ENCODE results near the gene ARHGEF7.

The ARHGEF7 gene

GRCh38 chr13:111270126-111270525, 155.0 kb downstream of the ARHGEF7 start:
- H4K20me1 ChIP-seq (ENCODE audit: insufficient read depth, low read length) = no peaks in the 10 kb centered on the region
- TF ChIP-seq, protein P1, sequence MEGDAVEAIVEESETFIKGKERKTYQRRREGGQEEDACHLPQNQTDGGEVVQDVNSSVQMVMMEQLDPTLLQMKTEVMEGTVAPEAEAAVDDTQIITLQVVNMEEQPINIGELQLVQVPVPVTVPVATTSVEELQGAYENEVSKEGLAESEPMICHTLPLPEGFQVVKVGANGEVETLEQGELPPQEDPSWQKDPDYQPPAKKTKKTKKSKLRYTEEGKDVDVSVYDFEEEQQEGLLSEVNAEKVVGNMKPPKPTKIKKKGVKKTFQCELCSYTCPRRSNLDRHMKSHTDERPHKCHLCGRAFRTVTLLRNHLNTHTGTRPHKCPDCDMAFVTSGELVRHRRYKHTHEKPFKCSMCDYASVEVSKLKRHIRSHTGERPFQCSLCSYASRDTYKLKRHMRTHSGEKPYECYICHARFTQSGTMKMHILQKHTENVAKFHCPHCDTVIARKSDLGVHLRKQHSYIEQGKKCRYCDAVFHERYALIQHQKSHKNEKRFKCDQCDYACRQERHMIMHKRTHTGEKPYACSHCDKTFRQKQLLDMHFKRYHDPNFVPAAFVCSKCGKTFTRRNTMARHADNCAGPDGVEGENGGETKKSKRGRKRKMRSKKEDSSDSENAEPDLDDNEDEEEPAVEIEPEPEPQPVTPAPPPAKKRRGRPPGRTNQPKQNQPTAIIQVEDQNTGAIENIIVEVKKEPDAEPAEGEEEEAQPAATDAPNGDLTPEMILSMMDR (IDR thresholded peaks at IDR 0.05; ENCODE audit: low read length) = no peak
- TF ChIP-seq EZH2 (IDR thresholded peaks at IDR 0.05; ENCODE audit: borderline replicate concordance, low read length) = no peak

DNA sequence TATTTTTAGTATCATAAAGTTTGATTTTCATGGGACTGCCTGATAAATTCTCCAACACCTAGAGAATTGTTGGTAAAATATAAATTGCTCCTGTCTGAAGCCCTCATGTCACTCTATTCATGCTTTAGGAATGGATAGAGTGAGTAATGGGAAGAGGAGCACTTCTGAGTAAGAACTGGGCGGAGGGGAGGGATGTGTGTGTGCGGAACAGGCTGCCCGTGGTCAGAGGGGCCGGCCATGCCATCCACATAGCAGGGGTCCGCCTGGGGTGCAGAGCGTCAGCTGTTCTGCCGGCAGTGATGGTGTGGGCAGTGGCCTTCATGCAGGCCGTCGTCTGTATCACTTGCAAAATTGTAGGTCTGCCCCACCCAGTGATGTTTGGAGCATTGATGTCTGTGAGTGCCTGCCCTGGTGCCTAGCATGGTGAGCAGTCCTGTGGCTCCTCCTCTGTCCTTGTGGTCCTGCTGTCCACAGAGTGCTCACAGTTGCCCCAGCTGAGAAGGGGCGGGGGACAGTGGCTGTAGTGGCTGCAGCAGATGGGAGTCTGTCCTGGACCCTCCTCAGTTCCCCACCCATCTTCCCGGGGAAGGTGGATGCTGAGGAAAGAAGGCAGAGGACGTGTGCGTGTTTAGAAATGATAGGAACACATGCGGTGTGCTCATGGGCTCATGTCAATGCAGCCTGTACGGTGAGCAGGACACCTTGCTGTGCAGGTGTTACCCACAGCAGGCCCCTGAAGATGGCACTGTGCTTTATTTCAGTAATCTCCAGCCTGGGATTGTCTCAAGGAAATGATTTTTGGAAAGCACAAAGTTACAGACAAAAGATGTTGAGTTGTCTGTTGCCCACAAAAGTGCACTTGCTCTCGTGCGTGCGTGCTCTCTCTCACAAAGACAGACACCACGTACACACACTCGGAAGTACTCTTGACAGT, 155.9 kb downstream of the ARHGEF7 start:
- Histone ChIP-seq H3K27me3 (ENCODE audit: insufficient read depth, low read length) (no peaks in the 10 kb centered on the region), H3F3A (ENCODE audit: insufficient read depth, low read length) (no peaks in the 10 kb centered on the region), H3K79me2 (ENCODE audit: insufficient read depth, low read length) (no peaks in the 10 kb centered on the region), H3K27ac (ENCODE audit: low read depth, low read length, poor library complexity, severe bottlenecking) (no peak overlapping the region), H3K9ac (ENCODE audit: low read length) (no peak overlapping the region), H4K20me1 (ENCODE audit: insufficient read depth, low read length) (no peaks in the 10 kb centered on the region), H3K4me1 (ENCODE audit: insufficient read depth, low read length, severe bottlenecking) (no peaks in the 10 kb centered on the region), H3K4me2 (ENCODE audit: low read length) (no peak overlapping the region), H3K9me3 (ENCODE audit: low read length) (no peaks in the 10 kb centered on the region), H2AFZ (ENCODE audit: low read length) (no peak overlapping the region), H3K4me3 (ENCODE audit: low read depth, low read length, poor library complexity, severe bottlenecking) (no peak overlapping the region), H3K36me3 (ENCODE audit: insufficient read depth, low read length) (peaks cover 97% of the 10 kb centered on the region), H3K9me2 (ENCODE audit: low read depth, low read length) (no peaks in the 10 kb centered on the region)
- TF ChIP-seq, protein P1 (IDR thresholded peaks at IDR 0.05; ENCODE audit: low read length) = no peak
- no peak for TF ChIP-seq EZH2 (IDR thresholded peaks at IDR 0.05; ENCODE audit: borderline replicate concordance, low read length)

More at GRCh38 chr13:111270126-111270525, 155.0 kb downstream of the ARHGEF7 start:
- Histone ChIP-seq H3K79me2 (ENCODE audit: insufficient read depth, low read length) (no peaks in the 10 kb centered on the region), H3K36me3 (ENCODE audit: insufficient read depth, low read length) (peaks cover 97% of the 10 kb centered on the region), H3K9me2 (ENCODE audit: low read depth, low read length) (no peaks in the 10 kb centered on the region), H3K4me3 (ENCODE audit: low read depth, low read length, poor library complexity, severe bottlenecking) (no peak overlapping the region), H3K27ac (ENCODE audit: low read depth, low read length, poor library complexity, severe bottlenecking) (no peak overlapping the region), H2AFZ (ENCODE audit: low read length) (no peak overlapping the region), H3K9ac (ENCODE audit: low read length) (no peak overlapping the region), H3K27me3 (ENCODE audit: insufficient read depth, low read length) (no peaks in the 10 kb centered on the region), H3K9me3 (ENCODE audit: low read length) (no peaks in the 10 kb centered on the region), H3K4me1 (ENCODE audit: insufficient read depth, low read length, severe bottlenecking) (no peaks in the 10 kb centered on the region), H3F3A (ENCODE audit: insufficient read depth, low read length) (no peaks in the 10 kb centered on the region), H3K4me2 (ENCODE audit: low read length) (no peak overlapping the region)

GRCh38 chr13:111272117-111272516, 157.0 kb downstream of the ARHGEF7 start:
- H3F3A ChIP-seq (ENCODE audit: insufficient read depth, low read length) = no peaks in the 10 kb centered on the region
- H3K27ac ChIP-seq (ENCODE audit: low read depth, low read length, poor library complexity, severe bottlenecking) = no peak overlapping the region
- H3K9me2 ChIP-seq (ENCODE audit: low read depth, low read length) = no peaks in the 10 kb centered on the region
- no peak overlapping the region for H3K4me3 ChIP-seq (ENCODE audit: low read depth, low read length, poor library complexity, severe bottlenecking)
- no peaks in the 10 kb centered on the region for H4K20me1 ChIP-seq (ENCODE audit: insufficient read depth, low read length)
- H3K36me3 ChIP-seq (ENCODE audit: insufficient read depth, low read length) = peaks cover 97% of the 10 kb centered on the region
- no peak overlapping the region for H3K4me2 ChIP-seq (ENCODE audit: low read length)
- H3K4me1 ChIP-seq (ENCODE audit: insufficient read depth, low read length, severe bottlenecking) = no peaks in the 10 kb centered on the region
- H3K27me3 ChIP-seq (ENCODE audit: insufficient read depth, low read length) = no peaks in the 10 kb centered on the region
- no peaks in the 10 kb centered on the region for H3K79me2 ChIP-seq (ENCODE audit: insufficient read depth, low read length)
- H3K9ac ChIP-seq (ENCODE audit: low read length) = no peak overlapping the region
- no peaks in the 10 kb centered on the region for H3K9me3 ChIP-seq (ENCODE audit: low read length)
- no peak overlapping the region for H2AFZ ChIP-seq (ENCODE audit: low read length)
- TF ChIP-seq EZH2 (IDR thresholded peaks at IDR 0.05; ENCODE audit: borderline replicate concordance, low read length) = no peak
